DOHH2 (cell line): ENCODE measurements around the gene IL1RAP.

Experiments used
- CTCF ChIP-seq: fragments of 200-600 bp; sonication (generic); IDR thresholded peaks from one replicate; pipeline ENCODE4 v1.5.1; 2014; ENCODE audit warnings: antibody characterized with exemption, mild to moderate bottlenecking, low read depth, low read length; ENCODE audit not compliant: poor library complexity, severe bottlenecking
- EZH2phosphoT487 ChIP-seq: fragments of 200-600 bp; sonication (generic); IDR thresholded peaks from 2 replicates; pipeline ENCODE4 v1.6.1; 2017; ENCODE audit warnings: borderline replicate concordance, mild to moderate bottlenecking, antibody characterized with exemption, low read length, moderate library complexity, mixed read lengths

- TF ChIP-seq EZH2phosphoT487 (no peak), CTCF (no peak)
These were observed 31.3 kb downstream of the IL1RAP start for GRCh38 chr3:190545191-190545590.
